ENCODE data around the gene TPX2. TPM values are rescaled to one million over a fixed set of nuclear protein-coding genes. Genes with fewer than 3 reads are reported as not detected.
"Not testable (repeated sequence)": the region's sequence is repeated elsewhere in the genome, so short reads cannot be mapped to it uniquely, and the experiment has no call there.

Gene TPX2
- total RNA-seq, 1 donor from 2014 or later, result 32.6 TPM

GRCh38 chr20:31764641-31765305, 25.7 kb downstream of the TPX2 start:
- no peak for ATAC-seq

DNA sequence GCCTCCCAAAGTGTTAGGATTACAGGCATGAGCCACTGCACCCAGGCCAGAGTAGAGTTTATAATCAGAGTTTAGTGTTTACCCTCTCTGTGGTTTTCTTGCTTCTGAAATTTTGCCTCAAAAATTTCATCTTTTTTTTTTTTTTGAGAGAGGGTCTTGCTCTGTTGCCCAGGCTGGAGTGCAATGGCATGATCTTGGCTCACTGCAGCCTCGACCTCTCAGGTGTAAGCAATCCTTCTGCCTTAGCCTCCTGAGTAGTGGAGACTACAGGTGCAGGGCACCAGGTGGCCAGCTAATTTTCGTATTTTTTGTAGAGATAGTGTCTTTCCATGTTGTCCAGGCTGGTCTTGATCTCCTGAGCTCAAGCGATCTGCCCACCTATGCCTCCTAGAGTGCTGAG, 28.7 kb downstream of the TPX2 start:
- no peak for ATAC-seq

DNA sequence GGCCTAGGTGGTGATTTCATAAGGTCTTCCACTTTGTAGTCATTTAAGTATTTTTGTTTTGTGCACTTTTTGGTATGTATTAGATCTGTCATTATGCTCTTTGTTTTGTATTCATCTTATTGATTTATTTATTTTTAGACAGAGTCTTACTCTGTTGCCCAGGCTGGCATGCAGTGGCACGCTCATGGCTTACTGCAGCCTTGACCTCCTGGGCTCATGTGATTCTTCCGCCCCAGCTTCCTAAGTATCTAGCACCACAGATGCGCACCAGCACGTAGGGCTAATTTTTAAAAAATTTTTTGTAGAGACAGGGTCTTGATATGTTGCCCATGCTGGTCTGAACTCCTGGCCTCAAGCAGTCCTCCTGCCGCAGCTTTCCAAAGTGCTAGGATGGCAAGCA, 30.6 kb downstream of the TPX2 start:
- no peak for ATAC-seq

- no peak for ATAC-seq
These were observed 31.2 kb downstream of the TPX2 start for GRCh38 chr20:31770243-31770642.

GRCh38 chr20:31774408-31774807, 35.3 kb downstream of the TPX2 start:
- ATAC-seq, result no peak

DNA sequence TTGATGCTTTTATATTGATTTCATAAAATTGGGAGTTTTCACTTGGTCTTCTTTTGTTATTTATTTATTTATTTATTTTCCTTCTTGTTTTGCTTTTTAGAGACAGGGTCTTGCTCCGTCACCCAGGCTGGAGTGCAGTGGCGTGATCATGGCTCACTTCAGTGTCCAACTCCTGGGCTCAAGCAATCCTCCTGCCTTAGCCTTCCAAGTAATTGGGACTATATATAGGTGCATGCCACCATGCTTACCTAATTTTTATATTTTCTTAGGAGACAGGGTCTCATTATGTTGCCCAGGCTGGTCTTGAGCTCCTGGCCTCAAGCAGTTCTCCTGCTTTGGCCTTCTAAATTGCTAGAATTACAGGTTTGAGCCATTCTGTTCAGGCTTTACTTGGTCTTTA, 41.7 kb downstream of the TPX2 start:
- ATAC-seq, result no peak

DNA sequence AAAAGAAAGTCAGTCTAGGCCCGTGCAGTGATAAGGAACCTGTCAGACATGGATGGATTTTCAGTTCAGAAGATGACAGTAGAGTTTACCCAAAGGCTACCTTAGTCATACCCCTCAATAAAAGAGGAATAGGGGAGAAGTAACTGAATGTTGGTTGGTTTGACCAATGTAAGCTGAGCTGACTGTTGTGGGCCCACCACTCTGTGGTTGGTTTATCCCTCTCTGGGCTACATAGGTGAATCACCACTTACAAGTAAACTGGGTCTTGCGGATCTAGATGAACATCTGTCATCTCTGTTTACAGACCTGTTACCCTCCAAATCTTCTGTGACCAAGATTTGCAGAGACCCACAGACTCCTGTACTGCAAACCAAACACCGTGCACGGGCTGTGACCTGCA, 42.9 kb downstream of the TPX2 start:
- ATAC-seq, result no peak

DNA sequence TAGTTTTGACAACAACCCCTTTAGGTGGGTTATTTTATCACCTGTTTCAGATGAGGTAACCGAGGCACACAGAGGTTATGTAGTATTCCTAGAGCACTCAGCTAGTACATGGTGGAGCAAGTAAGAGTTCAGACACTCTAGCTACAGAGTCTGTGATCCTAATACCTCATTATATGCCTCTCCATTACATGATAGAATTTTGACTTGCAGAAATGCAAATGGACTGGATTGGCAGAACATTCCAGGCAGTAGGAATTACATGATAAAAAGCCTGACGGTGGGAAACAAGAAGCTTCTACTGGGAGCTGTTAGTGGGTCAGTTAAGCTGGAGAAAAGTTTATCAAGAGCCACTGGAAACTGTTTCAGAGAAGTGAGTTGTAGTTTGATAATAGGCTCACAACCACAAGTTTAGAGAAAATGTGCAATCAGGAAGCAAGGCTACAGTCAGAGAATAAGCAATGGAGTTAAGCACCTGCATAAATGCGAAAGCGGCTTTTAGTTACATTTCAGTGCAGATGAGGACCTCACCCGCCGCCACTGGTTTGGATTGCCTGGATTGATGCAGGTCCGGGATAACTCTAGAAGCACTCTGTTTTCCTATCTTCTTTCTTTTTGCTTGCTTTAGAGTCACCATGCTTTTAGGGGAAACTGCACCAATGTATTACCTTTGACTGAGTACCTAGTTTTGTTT, 45.4 kb downstream of the TPX2 start:
- ATAC-seq, result no peak

DNA sequence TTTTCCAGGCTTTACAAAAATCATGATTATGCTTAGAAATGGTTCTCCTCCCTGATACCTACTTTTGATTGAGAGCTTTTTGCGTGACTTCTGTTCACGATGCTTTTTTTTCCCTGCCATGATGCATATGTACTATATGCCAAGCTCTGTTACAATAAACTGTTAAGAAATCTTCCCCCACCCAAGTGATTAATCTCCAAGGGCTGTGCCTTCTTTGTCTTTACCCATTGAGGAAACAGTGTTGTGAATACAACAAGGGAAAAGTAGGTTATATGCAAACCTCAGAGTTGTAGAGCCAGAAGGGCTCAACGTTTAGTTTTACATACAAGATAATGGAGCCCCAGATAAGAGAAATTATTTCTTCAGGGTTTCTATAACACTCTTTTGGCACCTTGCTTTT, 46.0 kb downstream of the TPX2 start:
- ATAC-seq, result peak; percentile 68

- ATAC-seq, result no peak
These were observed 49.5 kb downstream of the TPX2 start for GRCh38 chr20:31788578-31788977.

GRCh38 chr20:31790401-31790800, 51.3 kb downstream of the TPX2 start:
- no peak for ATAC-seq

- no peak for ATAC-seq
These were observed 58.3 kb downstream of the TPX2 start for GRCh38 chr20:31797364-31797763.

DNA sequence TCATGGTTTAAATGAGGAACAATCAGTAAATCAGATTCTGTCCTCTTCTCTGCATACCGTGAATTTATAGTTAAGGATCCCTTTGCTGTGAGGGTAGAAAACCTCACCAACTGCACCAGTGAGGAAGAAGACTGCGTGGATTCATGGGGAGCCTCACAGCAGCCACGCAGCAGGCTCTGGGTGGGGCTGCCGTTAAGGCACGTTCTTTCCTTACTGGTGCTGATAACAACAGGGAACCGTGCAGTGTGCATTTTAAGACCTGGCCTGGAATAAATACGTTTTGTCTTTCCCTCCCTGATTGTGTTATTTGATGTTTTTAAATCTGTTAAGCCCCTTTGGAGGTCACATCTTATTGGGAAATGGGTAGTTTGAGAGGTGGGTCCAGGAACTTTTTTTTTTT, 62.4 kb downstream of the TPX2 start:
- ATAC-seq, result no peak

- ATAC-seq, result no peak
These were observed 64.6 kb downstream of the TPX2 start for GRCh38 chr20:31803552-31804291.

DNA sequence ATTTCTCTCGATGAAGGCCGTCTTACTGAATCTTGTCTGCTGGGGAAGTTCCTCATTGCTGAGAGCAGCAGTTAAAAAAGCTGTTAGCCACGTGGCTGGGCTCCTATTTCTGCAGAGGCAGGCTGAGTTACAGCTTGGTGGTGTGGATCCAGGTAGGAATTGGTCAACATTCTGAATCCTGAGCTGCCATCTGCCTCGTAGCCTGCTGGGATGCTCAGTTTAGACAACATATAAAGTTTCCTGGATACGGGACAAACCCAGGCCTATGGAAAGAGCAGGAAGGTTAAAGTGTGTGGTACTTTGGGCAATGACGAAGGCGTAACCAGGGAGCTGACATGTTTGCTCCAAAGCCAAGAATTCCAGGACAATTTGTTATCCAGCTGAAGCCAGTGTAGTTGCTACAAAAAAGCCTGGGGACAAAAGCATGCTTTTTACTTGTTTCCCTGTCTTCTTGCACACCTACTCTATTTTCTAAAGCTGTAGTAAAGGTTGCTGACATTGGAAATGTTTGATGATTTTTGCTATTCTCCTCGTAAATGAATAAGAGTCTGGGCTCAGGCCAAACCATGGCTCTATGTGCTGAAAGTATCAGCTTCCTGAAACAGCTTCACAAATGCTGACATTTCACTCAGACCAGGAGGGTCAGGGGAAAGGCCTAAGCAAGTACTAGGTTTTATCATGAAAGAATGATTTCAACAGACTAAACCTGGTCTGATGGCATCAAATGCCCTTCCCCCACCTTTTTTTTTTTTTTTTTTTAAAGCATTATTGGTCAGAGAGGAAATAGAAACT, 67.7 kb downstream of the TPX2 start:
- ATAC-seq, result no peak

DNA sequence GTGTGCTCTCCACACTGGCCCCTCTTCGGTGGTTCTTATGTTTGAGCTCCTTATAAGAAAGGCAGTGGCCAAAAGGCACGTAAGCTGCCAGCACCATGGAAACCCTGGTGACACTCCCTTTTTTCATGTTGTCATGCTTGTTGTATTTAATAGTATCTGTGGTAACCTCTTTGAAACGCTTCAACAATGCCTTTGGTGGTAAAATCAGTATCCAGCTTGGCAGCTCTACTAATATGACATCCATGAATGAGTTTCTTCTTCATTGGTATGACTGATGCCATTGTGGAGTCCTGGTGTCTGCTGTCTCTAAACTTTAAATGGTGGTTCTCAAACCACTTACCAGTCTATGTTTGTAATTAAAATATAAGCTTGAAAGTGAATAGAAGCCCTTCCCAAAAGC, 69.4 kb downstream of the TPX2 start:
- no peak for ATAC-seq

DNA sequence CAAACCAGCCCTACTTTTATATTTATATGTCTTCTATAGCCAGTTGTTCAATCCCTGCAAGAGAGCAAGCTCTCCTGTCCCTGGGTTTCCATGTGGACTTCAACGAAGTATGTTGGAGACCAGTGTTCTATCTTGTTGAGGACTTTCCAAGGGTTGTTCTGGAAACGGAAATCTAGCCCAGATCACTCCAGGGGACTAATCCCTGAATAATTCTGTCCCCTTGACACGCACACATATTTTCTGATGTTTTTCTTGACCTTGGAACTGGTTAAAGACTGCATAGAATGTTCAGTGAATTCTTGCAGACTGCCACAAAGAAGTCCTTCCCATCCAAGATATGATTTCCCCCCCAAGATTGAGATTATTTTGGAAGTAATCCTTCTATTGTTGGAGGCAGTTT, 70.6 kb downstream of the TPX2 start:
- ATAC-seq, result no peak

GRCh38 chr20:31811198-31811597, 72.1 kb downstream of the TPX2 start:
- ATAC-seq, result no peak

GRCh38 chr20:31811796-31812728, 73.0 kb downstream of the TPX2 start:
- ATAC-seq, result no peak

DNA sequence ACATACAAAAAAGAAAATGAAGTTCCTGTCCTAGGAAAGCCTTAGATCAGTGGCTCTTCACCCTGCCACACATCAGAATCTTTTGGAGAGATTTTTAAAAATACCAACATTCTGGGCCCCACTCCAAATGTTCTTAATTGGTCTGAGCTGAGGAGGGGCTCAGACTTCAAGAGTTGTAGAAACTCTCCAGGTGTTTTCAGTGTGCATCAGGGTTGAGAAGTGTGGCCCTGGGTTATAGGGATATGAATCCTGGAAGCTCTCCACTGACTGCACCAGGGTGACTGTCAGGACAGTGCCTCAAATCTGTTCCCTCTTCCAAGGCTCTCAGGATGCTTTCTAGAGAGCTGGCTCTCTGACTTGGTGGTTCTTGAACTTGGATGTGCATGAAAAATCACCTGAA, 74.5 kb downstream of the TPX2 start:
- ATAC-seq, result no peak

DNA sequence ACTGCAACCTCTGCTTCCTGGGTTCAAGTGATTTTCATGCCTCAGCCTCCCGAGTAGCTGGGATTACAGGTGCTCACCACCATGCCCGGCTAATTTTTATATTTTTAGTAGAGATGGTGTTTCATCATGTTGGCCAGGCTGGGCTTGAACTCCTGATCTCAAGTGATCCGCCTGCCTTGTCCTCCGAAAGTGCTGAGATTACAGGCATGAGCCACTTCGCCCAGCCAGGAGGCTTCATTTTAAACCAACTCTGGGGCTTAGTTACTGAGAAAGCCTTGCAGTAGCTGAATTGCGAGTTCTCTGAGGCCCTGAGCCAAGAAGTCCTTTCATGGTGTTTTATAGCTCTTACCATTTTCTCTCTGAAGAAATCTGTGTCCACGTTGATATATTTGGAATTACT, 75.1 kb downstream of the TPX2 start:
- not testable (repeated sequence) for ATAC-seq
